ENCODE results near the gene DPP4. TPM values are rescaled to one million over a fixed set of nuclear protein-coding genes. Genes with fewer than 3 reads are reported as not detected.

The DPP4 gene
- total RNA-seq, 1 donor from 2014 or later: 0.49 TPM

DNA sequence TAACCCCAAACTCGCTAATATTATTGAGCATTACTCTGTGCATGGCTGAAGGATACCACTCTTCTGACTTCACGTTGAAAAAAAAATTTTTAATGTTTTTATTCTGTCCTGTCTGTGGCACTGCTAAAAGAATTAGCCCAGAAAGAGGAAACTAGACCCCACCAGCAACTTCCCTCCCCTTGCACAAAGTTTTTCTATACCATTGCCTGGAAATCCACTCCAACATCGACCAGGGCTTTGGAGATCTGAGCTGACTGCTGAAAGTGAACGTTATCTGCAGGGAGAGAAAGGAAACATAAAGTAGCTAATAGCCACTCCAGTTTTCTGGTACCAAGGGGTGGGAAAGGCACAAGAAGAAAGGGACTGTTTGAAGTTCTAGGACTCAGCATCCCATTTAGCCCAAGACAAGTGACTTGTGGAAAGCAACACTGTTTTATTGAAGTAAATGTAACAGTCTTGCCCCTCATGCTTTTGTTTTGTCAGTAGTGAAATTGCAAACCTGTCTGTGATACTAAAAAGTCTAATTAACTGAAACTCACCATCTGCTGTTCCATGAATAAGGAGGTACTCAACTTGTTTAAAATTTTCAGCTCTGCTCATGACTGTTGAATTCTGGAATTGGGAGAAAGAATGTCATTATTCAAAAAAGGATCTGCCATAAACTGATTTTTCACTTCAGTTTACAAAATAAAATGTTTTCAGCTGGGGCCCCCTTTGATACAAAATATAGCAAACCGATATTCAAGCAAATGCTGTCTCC lies 79.1 kb downstream of the DPP4 start:
- Mint-ChIP-seq H3K4me1 (peaks cover 32% of the 10 kb centered on the region), H3K27me3 (ENCODE audit: insufficient read depth, low read depth) (peaks cover 4% of the 10 kb centered on the region), H3K36me3 (no peaks in the 10 kb centered on the region), H3K4me3 (no peak overlapping the region), H3K9me3 (no peaks in the 10 kb centered on the region), H3K27ac (no peak overlapping the region)
- Histone ChIP-seq H3K79me2 (ENCODE audit: low read depth) (no peaks in the 10 kb centered on the region), H3K9me3 (ENCODE audit: low read depth) (no peaks in the 10 kb centered on the region), H3K9ac (no peak overlapping the region), H3K4me1 (peaks cover 22% of the 10 kb centered on the region), H2AFZ (replicated peaks) (no peak overlapping the region), H3F3A (ENCODE audit: low read depth) (no peaks in the 10 kb centered on the region), H3K27ac (no peak overlapping the region), H3K27me3 (no peaks in the 10 kb centered on the region), H3K4me3 (no peak overlapping the region), H4K20me1 (ENCODE audit: low read depth) (no peaks in the 10 kb centered on the region), H3K4me2 (no peak overlapping the region), H3K36me3 (no peaks in the 10 kb centered on the region)
- TF ChIP-seq, protein P1, sequence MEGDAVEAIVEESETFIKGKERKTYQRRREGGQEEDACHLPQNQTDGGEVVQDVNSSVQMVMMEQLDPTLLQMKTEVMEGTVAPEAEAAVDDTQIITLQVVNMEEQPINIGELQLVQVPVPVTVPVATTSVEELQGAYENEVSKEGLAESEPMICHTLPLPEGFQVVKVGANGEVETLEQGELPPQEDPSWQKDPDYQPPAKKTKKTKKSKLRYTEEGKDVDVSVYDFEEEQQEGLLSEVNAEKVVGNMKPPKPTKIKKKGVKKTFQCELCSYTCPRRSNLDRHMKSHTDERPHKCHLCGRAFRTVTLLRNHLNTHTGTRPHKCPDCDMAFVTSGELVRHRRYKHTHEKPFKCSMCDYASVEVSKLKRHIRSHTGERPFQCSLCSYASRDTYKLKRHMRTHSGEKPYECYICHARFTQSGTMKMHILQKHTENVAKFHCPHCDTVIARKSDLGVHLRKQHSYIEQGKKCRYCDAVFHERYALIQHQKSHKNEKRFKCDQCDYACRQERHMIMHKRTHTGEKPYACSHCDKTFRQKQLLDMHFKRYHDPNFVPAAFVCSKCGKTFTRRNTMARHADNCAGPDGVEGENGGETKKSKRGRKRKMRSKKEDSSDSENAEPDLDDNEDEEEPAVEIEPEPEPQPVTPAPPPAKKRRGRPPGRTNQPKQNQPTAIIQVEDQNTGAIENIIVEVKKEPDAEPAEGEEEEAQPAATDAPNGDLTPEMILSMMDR (IDR thresholded peaks at IDR 0.05): no peak
- no peak for TF ChIP-seq EZH2 (IDR thresholded peaks at IDR 0.05)
- no peak for TF ChIP-seq EZH2phosphoT487 (IDR thresholded peaks at IDR 0.05)
- DNase-seq (ENCODE audit: low spot score): no peak

DNA sequence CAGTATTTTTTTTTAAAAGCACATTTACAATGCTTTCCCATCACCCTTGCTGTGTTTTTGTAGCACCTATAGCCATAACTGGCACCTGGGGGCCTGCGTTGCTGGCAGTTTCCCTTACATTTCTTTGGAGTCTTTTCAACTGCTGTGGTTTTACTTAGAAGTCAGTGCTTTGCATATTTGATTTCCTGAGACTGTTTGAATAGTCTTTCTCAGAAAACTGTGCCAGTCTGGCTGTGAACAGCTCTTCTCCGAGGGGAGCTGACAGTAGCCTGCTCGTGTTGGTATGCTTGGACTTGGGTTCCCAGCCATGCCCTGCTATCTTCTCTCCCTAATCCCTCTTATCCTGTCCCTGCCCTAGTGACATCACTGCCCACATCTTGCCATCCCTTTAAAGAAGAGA lies 81.5 kb downstream of the DPP4 start:
- Histone ChIP-seq H3K9me3 (ENCODE audit: low read depth) (no peaks in the 10 kb centered on the region), H3K4me3 (no peak overlapping the region), H3K27ac (no peak overlapping the region), H3K4me1 (peaks cover 9% of the 10 kb centered on the region), H3K9ac (no peak overlapping the region), H3K36me3 (no peaks in the 10 kb centered on the region), H4K20me1 (ENCODE audit: low read depth) (no peaks in the 10 kb centered on the region), H3K27me3 (no peaks in the 10 kb centered on the region), H3K79me2 (ENCODE audit: low read depth) (no peaks in the 10 kb centered on the region), H3K4me2 (no peak overlapping the region), H3F3A (ENCODE audit: low read depth) (no peaks in the 10 kb centered on the region), H2AFZ (replicated peaks) (peak overlapping the region; percentile 77)
- H3K4me3 Mint-ChIP-seq: no peak overlapping the region
- H3K27ac Mint-ChIP-seq: no peak overlapping the region
- TF ChIP-seq, protein P1 (IDR thresholded peaks at IDR 0.05): no peak
- TF ChIP-seq EZH2 (IDR thresholded peaks at IDR 0.05) (no peak), EZH2phosphoT487 (IDR thresholded peaks at IDR 0.05) (no peak)
- H3K4me1 Mint-ChIP-seq: peaks cover 22% of the 10 kb centered on the region
- no peak for DNase-seq (ENCODE audit: low spot score)
- H3K36me3 Mint-ChIP-seq: no peaks in the 10 kb centered on the region
- peaks cover 4% of the 10 kb centered on the region for H3K27me3 Mint-ChIP-seq (ENCODE audit: insufficient read depth, low read depth)
- H3K9me3 Mint-ChIP-seq: no peaks in the 10 kb centered on the region

DNA sequence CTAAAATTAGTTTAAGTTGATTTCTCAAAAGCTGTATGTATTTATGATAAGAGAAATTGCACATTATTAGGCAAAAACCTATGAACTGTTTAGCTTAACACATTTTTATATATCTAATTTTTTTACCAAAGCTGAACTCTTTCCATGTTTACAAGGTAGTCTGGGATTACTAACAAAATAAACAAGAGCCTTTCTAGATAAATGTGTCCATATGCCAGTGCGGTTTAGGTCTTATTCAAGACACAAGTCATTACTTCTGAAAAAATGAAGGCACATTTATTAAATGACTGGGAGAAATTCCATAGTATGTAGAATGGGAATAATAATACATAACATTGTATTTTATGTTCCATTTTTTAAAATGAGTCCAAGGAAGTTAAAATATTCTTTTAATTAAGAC lies 82.0 kb downstream of the DPP4 start:
- Mint-ChIP-seq H3K4me1 (peaks cover 22% of the 10 kb centered on the region), H3K36me3 (no peaks in the 10 kb centered on the region), H3K4me3 (no peak overlapping the region), H3K27me3 (ENCODE audit: insufficient read depth, low read depth) (peaks cover 4% of the 10 kb centered on the region), H3K9me3 (no peaks in the 10 kb centered on the region), H3K27ac (no peak overlapping the region)
- H3K79me2 ChIP-seq (ENCODE audit: low read depth): no peaks in the 10 kb centered on the region
- H3K4me1 ChIP-seq: peaks cover 9% of the 10 kb centered on the region
- no peaks in the 10 kb centered on the region for H3K9me3 ChIP-seq (ENCODE audit: low read depth)
- no peaks in the 10 kb centered on the region for H3K36me3 ChIP-seq
- no peak overlapping the region for H2AFZ ChIP-seq (replicated peaks)
- H3K4me2 ChIP-seq: no peak overlapping the region
- DNase-seq (ENCODE audit: low spot score): no peak
- no peak overlapping the region for H3K9ac ChIP-seq
- H3K27me3 ChIP-seq: no peaks in the 10 kb centered on the region
- H3K4me3 ChIP-seq: no peak overlapping the region
- H3K27ac ChIP-seq: no peak overlapping the region
- TF ChIP-seq EZH2phosphoT487 (IDR thresholded peaks at IDR 0.05) (no peak), EZH2 (IDR thresholded peaks at IDR 0.05) (no peak)
- TF ChIP-seq, protein P1 (IDR thresholded peaks at IDR 0.05): no peak
- H3F3A ChIP-seq (ENCODE audit: low read depth): no peaks in the 10 kb centered on the region
- H4K20me1 ChIP-seq (ENCODE audit: low read depth): no peaks in the 10 kb centered on the region

All from neural progenitor cell (in vitro differentiated cells).